ENCODE results near the gene NR3C1. TPM values are rescaled to one million over a fixed set of nuclear protein-coding genes. Genes with fewer than 3 reads are reported as not detected.

NR3C1 gene
- polyA plus RNA-seq, 1 donor = 32.6 TPM

DNA sequence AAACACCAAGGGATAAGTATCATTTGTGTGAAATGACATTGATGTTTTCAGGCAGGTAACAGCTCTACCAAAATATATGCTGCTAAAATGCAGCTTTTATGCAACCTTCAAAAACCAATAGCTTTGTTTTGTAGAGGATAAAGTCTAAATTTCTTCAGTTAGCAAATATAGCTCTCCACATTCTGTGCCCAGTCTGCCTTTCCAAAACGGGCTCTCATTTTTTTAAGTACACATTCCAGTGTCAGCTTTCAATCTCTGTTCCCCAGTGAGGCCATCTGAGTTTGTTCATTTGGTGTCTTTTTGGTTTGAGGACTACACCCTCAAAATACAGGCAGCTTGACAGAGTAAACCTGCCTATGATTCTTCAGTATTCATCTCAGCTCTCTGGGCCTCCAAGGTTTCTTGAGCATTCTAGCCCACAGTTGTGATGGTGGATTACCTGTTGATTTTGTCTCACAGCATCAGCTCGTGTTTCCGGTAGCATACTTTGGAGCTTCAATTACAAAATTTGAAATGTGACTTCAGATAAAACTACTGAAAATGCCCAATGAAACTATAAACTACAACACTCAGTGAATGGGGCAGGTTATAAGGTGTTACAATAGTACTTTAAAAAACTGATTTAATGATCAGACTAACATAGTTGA, 55.7 kb downstream of the NR3C1 start:
- H3K27ac ChIP-seq (ENCODE audit: low read length) = no peak overlapping the region
- no peak for DNase-seq
- no peaks in the 10 kb centered on the region for H3K36me3 ChIP-seq (ENCODE audit: control insufficient read depth, insufficient read depth, low read length)
- H3K27me3 ChIP-seq (ENCODE audit: control insufficient read depth, insufficient read depth, low read length) = no peaks in the 10 kb centered on the region
- H3K4me3 ChIP-seq (ENCODE audit: low read length) = no peak overlapping the region
- no CpG with 5 or more reads among the region's 3 CpGs for WGBS (ENCODE audit: insufficient coverage, low lambda C conversion rate)
- no peaks in the 10 kb centered on the region for H3K4me1 ChIP-seq (ENCODE audit: control insufficient read depth, insufficient read depth, low read length)
- no peaks in the 10 kb centered on the region for H3K9me3 ChIP-seq (ENCODE audit: control insufficient read depth, low read depth, low read length)

DNA sequence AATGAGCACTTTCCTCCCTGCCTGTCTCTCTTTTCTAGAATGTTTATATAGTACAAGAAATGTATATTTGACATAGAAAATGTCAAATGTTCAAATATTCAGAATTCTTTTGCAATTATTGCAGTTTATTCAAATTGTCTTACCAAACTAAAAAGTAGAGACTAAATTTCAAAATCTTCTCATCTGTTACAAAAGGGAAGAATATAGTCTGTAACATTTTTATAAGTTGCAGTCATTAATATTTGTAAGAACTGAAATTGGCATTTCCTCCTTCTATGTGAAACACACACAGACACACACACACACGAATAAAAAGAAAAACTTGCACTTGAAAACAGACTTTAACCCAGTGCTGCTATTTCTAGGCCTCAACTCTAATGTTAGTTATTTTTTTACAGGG, 56.4 kb downstream of the NR3C1 start:
- Histone ChIP-seq H3K27me3 (ENCODE audit: control insufficient read depth, insufficient read depth, low read length) (no peaks in the 10 kb centered on the region), H3K36me3 (ENCODE audit: control insufficient read depth, insufficient read depth, low read length) (no peaks in the 10 kb centered on the region), H3K27ac (ENCODE audit: low read length) (no peak overlapping the region), H3K9me3 (ENCODE audit: control insufficient read depth, low read depth, low read length) (no peaks in the 10 kb centered on the region), H3K4me3 (ENCODE audit: low read length) (no peak overlapping the region), H3K4me1 (ENCODE audit: control insufficient read depth, insufficient read depth, low read length) (no peaks in the 10 kb centered on the region)
- no CpG with 5 or more reads among the region's 1 CpG for WGBS (ENCODE audit: insufficient coverage, low lambda C conversion rate)
- DNase-seq = no peak

DNA sequence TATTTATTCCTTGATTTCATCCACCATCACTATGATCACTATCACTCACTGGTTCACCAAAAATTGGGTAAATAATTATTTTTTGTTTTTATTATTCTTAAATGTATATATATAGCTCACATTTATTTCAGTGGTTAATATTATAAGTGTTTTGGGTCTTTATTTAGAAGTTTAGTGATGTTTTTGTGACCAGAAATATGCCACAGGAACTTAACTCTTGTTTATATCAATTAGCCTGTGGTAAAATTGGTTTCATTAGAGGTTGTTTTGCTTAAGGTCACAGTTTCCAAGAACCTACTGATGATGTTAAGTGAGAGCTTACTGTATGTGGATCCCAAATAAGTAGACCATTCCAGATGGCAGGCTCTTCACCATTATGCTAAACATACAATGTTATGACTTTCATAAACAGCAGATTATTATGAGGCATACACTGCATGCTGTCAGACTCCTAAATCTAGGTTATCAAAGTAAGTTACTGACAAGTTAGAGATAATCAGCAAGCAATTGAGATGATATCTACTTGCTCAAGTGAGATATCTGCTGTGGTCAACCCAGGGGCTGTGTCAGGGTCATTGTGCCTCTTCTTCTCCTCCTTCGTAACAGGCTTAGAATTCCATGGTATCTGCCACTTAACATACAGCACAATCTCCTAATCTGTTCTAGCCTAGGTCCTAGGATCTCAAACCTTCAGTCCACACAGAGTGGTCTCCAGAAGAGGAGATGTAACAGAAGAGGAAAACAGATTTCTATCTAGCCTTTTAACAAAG, 57.6 kb downstream of the NR3C1 start:
- WGBS (ENCODE audit: insufficient coverage, low lambda C conversion rate) = no CpG with 5 or more reads among the region's 1 CpG

DNA sequence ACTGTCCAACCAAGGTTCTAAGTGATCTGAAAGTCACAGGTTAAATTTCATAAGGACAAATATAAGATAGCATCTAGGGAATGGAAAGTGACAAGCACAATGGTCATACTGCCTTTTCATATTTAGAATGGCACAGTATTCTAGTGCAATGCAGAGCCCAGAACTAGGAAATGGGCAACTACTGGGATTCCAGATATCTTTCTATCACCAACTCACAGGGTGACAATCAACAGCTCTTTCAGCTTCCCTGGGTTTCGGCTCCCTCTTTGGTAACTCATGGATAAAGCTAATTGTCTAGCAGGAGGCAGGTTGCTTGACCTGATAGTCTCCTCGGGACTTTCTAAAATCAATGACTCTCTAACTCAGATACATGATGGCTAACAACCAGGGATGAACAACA, 60.4 kb downstream of the NR3C1 start:
- no CpG with 5 or more reads among the region's 2 CpGs for WGBS (ENCODE audit: insufficient coverage, low lambda C conversion rate)
- H3K4me1 ChIP-seq (ENCODE audit: control insufficient read depth, insufficient read depth, low read length) = no peaks in the 10 kb centered on the region

More for the DNA sequence above, 57.6 kb downstream of the NR3C1 start:
- no peak overlapping the region for H3K4me3 ChIP-seq (ENCODE audit: low read length)
- H3K27ac ChIP-seq (ENCODE audit: low read length) = no peak overlapping the region
- H3K36me3 ChIP-seq (ENCODE audit: control insufficient read depth, insufficient read depth, low read length) = no peaks in the 10 kb centered on the region
- H3K27me3 ChIP-seq (ENCODE audit: control insufficient read depth, insufficient read depth, low read length) = no peaks in the 10 kb centered on the region
- no peaks in the 10 kb centered on the region for H3K4me1 ChIP-seq (ENCODE audit: control insufficient read depth, insufficient read depth, low read length)
- H3K9me3 ChIP-seq (ENCODE audit: control insufficient read depth, low read depth, low read length) = no peaks in the 10 kb centered on the region
- no peak for DNase-seq

DNA sequence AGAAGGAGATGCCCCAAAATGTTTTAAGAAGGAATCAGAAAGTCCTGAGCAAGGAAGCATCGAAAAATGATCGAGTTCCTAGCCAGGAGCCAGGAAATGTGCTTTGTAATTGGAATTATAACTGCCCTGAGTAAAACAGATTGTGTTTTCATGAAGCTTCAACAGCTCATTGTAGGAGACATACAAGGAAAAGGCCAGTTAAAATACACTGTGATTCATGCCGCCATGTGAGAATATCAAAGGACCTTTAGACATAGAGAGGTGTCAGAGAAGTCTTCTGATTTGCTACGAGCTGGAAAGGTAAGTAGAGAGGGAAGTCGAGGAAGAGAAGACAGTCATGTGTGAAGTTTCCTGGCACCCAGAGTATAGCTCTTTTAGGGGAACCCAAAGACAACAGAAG, 60.9 kb downstream of the NR3C1 start:
- H3K36me3 ChIP-seq (ENCODE audit: control insufficient read depth, insufficient read depth, low read length) = no peaks in the 10 kb centered on the region
- H3K4me1 ChIP-seq (ENCODE audit: control insufficient read depth, insufficient read depth, low read length) = no peaks in the 10 kb centered on the region
- H3K27ac ChIP-seq (ENCODE audit: low read length) = no peak overlapping the region
- H3K4me3 ChIP-seq (ENCODE audit: low read length) = no peak overlapping the region
- no CpG with 5 or more reads among the region's 5 CpGs for WGBS (ENCODE audit: insufficient coverage, low lambda C conversion rate)
- no peaks in the 10 kb centered on the region for H3K27me3 ChIP-seq (ENCODE audit: control insufficient read depth, insufficient read depth, low read length)
- no peaks in the 10 kb centered on the region for H3K9me3 ChIP-seq (ENCODE audit: control insufficient read depth, low read depth, low read length)
- no peak for DNase-seq

More for the DNA sequence above, 60.4 kb downstream of the NR3C1 start:
- DNase-seq = no peak
- no peaks in the 10 kb centered on the region for H3K9me3 ChIP-seq (ENCODE audit: control insufficient read depth, low read depth, low read length)
- H3K36me3 ChIP-seq (ENCODE audit: control insufficient read depth, insufficient read depth, low read length) = no peaks in the 10 kb centered on the region
- no peaks in the 10 kb centered on the region for H3K27me3 ChIP-seq (ENCODE audit: control insufficient read depth, insufficient read depth, low read length)
- no peak overlapping the region for H3K27ac ChIP-seq (ENCODE audit: low read length)
- no peak overlapping the region for H3K4me3 ChIP-seq (ENCODE audit: low read length)

DNA sequence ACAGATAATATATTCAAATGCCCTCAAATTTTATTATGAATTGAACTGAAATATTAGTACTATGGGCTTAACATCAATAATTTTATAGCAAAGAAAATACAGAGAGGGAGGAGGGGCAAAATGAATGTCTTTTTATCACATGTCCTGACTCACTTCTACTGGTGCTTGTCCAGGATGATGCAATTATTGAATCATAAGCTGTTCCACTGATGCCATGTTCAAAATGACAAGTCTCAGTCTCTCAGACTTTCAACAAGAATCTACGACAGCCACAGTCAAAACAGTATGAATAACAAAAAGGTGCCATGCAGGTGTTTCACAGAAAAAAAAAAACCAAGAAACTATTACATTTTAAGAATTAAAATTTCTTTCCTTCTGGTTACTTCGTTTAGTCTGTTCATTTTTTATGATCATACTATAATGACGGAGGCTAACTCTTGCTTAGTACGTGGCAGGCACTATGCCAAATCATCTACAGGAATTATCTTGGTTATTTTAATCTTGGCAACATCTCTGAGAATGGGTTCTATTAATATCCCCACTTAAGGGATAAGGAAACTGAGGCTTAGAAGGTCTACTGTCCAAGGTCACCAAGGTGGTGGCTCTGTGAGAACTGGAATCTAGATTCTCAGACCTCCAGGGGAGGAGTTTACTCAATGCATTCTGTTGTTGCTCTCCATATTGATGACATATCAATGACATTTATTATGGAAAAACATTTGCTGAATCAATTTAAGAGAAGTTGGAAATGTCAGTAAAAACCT, 61.5 kb downstream of the NR3C1 start:
- Histone ChIP-seq H3K27me3 (ENCODE audit: control insufficient read depth, insufficient read depth, low read length) (no peaks in the 10 kb centered on the region), H3K4me1 (ENCODE audit: control insufficient read depth, insufficient read depth, low read length) (no peaks in the 10 kb centered on the region), H3K27ac (ENCODE audit: low read length) (no peak overlapping the region), H3K4me3 (ENCODE audit: low read length) (no peak overlapping the region), H3K36me3 (ENCODE audit: control insufficient read depth, insufficient read depth, low read length) (no peaks in the 10 kb centered on the region), H3K9me3 (ENCODE audit: control insufficient read depth, low read depth, low read length) (no peaks in the 10 kb centered on the region)
- DNase-seq = no peak
- 100% methylated on average over 1 of the region's 4 CpGs for WGBS (ENCODE audit: insufficient coverage, low lambda C conversion rate)

DNA sequence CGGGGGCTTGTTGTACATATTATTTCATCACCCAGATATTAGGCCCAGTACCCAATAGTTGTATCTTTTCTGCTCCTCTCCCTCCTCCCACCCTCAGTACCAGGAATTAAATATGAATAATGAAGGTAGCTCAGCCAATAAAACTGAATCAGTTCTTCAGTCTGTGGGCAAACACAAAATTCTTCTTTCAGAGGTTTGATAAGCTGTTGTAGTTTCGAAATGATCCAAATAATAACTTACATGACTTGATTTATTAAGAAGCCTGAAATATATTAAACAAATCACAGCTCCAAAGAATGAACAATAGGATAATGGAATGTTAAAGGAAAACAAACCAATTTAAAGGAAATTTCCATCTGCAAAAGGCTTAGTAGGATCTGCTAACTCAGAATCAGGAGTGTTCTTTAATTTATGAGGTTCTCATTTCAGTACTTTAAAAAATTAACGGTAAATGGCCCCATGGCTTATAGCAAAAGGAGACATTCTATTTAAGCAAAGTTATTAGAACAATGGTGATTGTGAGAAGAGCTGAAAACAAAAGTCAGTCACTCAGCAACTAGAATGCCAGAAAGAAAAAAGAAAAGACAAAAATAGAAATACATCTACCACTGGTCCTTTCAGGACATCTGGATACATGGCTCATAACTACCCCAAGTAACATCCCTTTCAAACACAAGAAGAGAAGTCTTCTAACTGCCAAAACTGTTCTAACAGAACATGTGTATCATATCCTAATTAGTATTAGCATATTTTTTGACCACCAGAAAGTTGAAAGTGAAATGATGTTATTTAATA, 62.4 kb downstream of the NR3C1 start:
- H3K4me3 ChIP-seq (ENCODE audit: low read length) = no peak overlapping the region
- H3K4me1 ChIP-seq (ENCODE audit: control insufficient read depth, insufficient read depth, low read length) = no peaks in the 10 kb centered on the region
- DNase-seq = no peak
- H3K27ac ChIP-seq (ENCODE audit: low read length) = no peak overlapping the region
- no peaks in the 10 kb centered on the region for H3K36me3 ChIP-seq (ENCODE audit: control insufficient read depth, insufficient read depth, low read length)
- H3K27me3 ChIP-seq (ENCODE audit: control insufficient read depth, insufficient read depth, low read length) = no peaks in the 10 kb centered on the region
- no peaks in the 10 kb centered on the region for H3K9me3 ChIP-seq (ENCODE audit: control insufficient read depth, low read depth, low read length)
- 94% methylated on average over 2 of the region's 3 CpGs for WGBS (ENCODE audit: insufficient coverage, low lambda C conversion rate)

DNA sequence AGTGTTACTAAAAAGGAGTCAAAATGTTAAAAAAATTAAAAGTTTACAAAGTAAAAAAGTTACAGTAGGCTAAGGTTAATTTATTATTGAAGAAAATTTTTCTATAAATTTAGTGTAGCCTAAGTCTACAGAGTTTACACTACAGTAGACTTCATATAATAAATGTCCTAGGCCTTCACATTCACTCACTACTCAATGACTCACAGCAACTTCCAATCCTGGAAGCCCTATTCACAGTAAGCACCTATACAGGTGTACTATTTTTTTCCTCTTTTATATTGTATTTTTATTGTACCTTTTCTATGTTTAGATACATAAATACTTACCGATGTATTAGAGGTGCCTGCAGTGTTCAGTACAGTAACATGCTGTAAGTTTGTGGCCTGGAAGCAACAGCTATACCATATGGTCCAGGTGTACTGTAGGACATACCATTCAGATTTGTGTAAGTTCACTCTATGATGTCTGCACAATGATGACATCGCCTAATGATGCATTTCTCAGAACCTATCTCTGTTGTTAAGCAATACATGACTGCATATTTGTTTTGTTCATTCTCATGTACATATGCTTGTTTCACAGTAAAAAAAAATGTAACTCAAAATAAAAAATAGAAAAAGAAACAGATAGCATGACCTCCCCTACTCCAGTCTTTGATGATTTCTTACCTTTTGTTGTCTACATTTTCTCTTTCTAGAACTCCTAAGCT, 64.7 kb downstream of the NR3C1 start:
- Histone ChIP-seq H3K9me3 (ENCODE audit: control insufficient read depth, low read depth, low read length) (no peaks in the 10 kb centered on the region), H3K27me3 (ENCODE audit: control insufficient read depth, insufficient read depth, low read length) (no peaks in the 10 kb centered on the region), H3K36me3 (ENCODE audit: control insufficient read depth, insufficient read depth, low read length) (no peaks in the 10 kb centered on the region), H3K4me3 (ENCODE audit: low read length) (no peak overlapping the region), H3K27ac (ENCODE audit: low read length) (no peak overlapping the region), H3K4me1 (ENCODE audit: control insufficient read depth, insufficient read depth, low read length) (no peaks in the 10 kb centered on the region)
- DNase-seq = peak in 1 of 2 donors; percentile 37
- 80% methylated on average over 1 of the region's 2 CpGs for WGBS (ENCODE audit: insufficient coverage, low lambda C conversion rate)

DNA sequence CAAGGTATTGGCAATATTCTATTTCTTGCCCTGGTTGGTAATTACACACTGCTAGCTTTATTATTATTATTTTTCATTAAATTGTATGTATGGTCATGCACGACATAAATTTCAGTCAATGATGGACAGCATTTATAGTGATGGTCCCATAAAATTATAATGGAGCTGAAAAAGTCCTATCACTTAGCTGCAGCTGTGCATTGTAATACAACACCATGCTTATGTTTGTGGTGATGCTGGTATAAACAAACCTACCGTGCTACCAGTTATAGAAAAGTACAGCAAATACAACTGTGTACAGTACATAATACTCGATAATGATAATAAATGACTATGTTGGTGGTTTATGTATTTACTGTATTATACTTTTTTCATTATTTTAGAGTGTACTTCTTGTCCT, 65.5 kb downstream of the NR3C1 start:
- Histone ChIP-seq H3K4me1 (ENCODE audit: control insufficient read depth, insufficient read depth, low read length) (no peaks in the 10 kb centered on the region), H3K27me3 (ENCODE audit: control insufficient read depth, insufficient read depth, low read length) (no peaks in the 10 kb centered on the region), H3K9me3 (ENCODE audit: control insufficient read depth, low read depth, low read length) (no peaks in the 10 kb centered on the region), H3K4me3 (ENCODE audit: low read length) (no peak overlapping the region), H3K27ac (ENCODE audit: low read length) (no peak overlapping the region), H3K36me3 (ENCODE audit: control insufficient read depth, insufficient read depth, low read length) (no peaks in the 10 kb centered on the region)
- WGBS (ENCODE audit: insufficient coverage, low lambda C conversion rate) = 85% methylated on average over 2 of the region's 3 CpGs
- DNase-seq = no peak

Data from large intestine (tissue), 3 donors.